ENCODE results near the gene TMCO4.

DNA sequence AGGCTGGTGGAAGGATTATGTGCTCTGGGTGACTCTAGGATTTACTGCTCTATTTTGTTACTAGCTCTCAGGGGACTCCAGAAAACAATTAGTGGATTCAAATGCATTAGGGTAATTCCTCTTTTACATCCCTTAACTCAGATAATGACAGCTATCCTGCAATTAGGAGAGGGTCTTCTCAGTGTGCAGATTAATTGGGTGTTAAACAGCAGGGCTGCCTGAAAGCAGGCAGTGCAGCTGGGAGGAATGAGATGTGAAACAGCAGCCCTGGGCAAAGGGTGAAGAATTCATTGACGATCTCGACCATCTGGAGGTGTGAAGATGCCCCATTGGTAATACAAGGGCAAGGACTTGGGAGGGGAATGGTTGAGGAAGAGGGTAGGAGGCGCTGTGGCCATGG lies 68.9 kb downstream of the TMCO4 start:
- TF ChIP-seq, protein P1, sequence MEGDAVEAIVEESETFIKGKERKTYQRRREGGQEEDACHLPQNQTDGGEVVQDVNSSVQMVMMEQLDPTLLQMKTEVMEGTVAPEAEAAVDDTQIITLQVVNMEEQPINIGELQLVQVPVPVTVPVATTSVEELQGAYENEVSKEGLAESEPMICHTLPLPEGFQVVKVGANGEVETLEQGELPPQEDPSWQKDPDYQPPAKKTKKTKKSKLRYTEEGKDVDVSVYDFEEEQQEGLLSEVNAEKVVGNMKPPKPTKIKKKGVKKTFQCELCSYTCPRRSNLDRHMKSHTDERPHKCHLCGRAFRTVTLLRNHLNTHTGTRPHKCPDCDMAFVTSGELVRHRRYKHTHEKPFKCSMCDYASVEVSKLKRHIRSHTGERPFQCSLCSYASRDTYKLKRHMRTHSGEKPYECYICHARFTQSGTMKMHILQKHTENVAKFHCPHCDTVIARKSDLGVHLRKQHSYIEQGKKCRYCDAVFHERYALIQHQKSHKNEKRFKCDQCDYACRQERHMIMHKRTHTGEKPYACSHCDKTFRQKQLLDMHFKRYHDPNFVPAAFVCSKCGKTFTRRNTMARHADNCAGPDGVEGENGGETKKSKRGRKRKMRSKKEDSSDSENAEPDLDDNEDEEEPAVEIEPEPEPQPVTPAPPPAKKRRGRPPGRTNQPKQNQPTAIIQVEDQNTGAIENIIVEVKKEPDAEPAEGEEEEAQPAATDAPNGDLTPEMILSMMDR (IDR thresholded peaks at IDR 0.05; ENCODE audit: control extremely low read depth in 1 of 3, insufficient read depth in 1 of 3, low read depth in 1 of 3, low read length in 3 of 3): peak in 1 of 3 experiments; percentile 20; a peak in 1 of 4 replicates
- no peak for TF ChIP-seq ASH2L (IDR thresholded peaks at IDR 0.05; ENCODE audit: low read length)
- no peak for TF ChIP-seq POLR2A (IDR thresholded peaks at IDR 0.05; ENCODE audit: control extremely low read depth in 1 of 2, low read depth in 2 of 2, low read length in 2 of 2)
- TF ChIP-seq CREB1 (IDR thresholded peaks at IDR 0.05): no peak
- no peak for TF ChIP-seq SIX5 (IDR thresholded peaks at IDR 0.05; ENCODE audit: low read depth, low read length)
- TF ChIP-seq HDAC2 (IDR thresholded peaks at IDR 0.05; ENCODE audit: borderline replicate concordance in 1 of 2, low read depth in 2 of 2, low read length in 2 of 2): no peak
- no peak for TF ChIP-seq BRCA1 (IDR thresholded peaks at IDR 0.05; ENCODE audit: low read depth, low read length)
- no peak for TF ChIP-seq RFX5 (IDR thresholded peaks at IDR 0.05; ENCODE audit: borderline replicate concordance, low read depth, low read length)
- TF ChIP-seq KDM5A (IDR thresholded peaks at IDR 0.05; ENCODE audit: low read length): no peak
- TF ChIP-seq MAFK (IDR thresholded peaks at IDR 0.05; ENCODE audit: low read depth, low read length): no peak
- no peak for TF ChIP-seq YY1 (IDR thresholded peaks at IDR 0.05; ENCODE audit: low read depth, low read length)
- TF ChIP-seq EP300 (IDR thresholded peaks at IDR 0.05; ENCODE audit: borderline replicate concordance in 1 of 2, low read depth in 2 of 2, low read length in 2 of 2): no peak

Measured in H1 (cell line).